Measurements from ENCODE around the gene SPP1. TPM values are rescaled to one million over a fixed set of nuclear protein-coding genes. Genes with fewer than 3 reads are reported as not detected.
"Not testable (repeated sequence)": the region's sequence is repeated elsewhere in the genome, so short reads cannot be mapped to it uniquely, and the experiment has no call there.

Gene SPP1
- total RNA-seq, 1 donor from 2014 or later = not detected

- DNase-seq (ENCODE audit: low read depth) = no peak
Observed at GRCh38 chr4:87986508-87986907, 11.0 kb downstream of the SPP1 start.

- no peak for DNase-seq (ENCODE audit: low read depth)
Observed at GRCh38 chr4:87989765-87990164, 14.3 kb downstream of the SPP1 start.

- no peak for DNase-seq (ENCODE audit: low read depth)
Observed at GRCh38 chr4:87995435-87995834, 19.9 kb downstream of the SPP1 start.

GRCh38 chr4:87999191-87999691 lies 23.7 kb downstream of the SPP1 start:
- DNase-seq (ENCODE audit: low read depth) = not testable (repeated sequence)

GRCh38 chr4:88001871-88002270 lies 26.4 kb downstream of the SPP1 start:
- DNase-seq (ENCODE audit: low read depth) = no peak

- peak; percentile 34 for DNase-seq (ENCODE audit: low read depth)
Observed at GRCh38 chr4:88002786-88003185, 27.3 kb downstream of the SPP1 start.

GRCh38 chr4:88003261-88003660 lies 27.7 kb downstream of the SPP1 start:
- no peak for DNase-seq (ENCODE audit: low read depth)

- DNase-seq (ENCODE audit: low read depth) = peak; percentile 8
Observed at GRCh38 chr4:88005076-88005475, 29.6 kb downstream of the SPP1 start.

- DNase-seq (ENCODE audit: low read depth) = no peak
Observed at GRCh38 chr4:88005946-88006345, 30.4 kb downstream of the SPP1 start.

- no peak for DNase-seq (ENCODE audit: low read depth)
Observed at GRCh38 chr4:88006956-88007303, 31.4 kb downstream of the SPP1 start.

GRCh38 chr4:88007304-88008121 lies 32.0 kb downstream of the SPP1 start, which contains the start of gene PKD2:
PKD2 (plus strand) TSS chr4:88007635; CDS start chr4:88007734, 99 bp downstream.
- DNase-seq (ENCODE audit: low read depth) = peak; percentile 88

- DNase-seq (ENCODE audit: low read depth) = peak; percentile 66
Observed at GRCh38 chr4:88008122-88008742, 32.7 kb downstream of the SPP1 start.

GRCh38 chr4:88008743-88009171 lies 33.2 kb downstream of the SPP1 start:
- peak; percentile 49 for DNase-seq (ENCODE audit: low read depth)

GRCh38 chr4:88009871-88010270 lies 34.4 kb downstream of the SPP1 start:
- no peak for DNase-seq (ENCODE audit: low read depth)

- DNase-seq (ENCODE audit: low read depth) = no peak
Observed at GRCh38 chr4:88010966-88011365, 35.5 kb downstream of the SPP1 start.

- no peak for DNase-seq (ENCODE audit: low read depth)
Observed at GRCh38 chr4:88012647-88013046, 37.1 kb downstream of the SPP1 start.

GRCh38 chr4:88014386-88014905 lies 38.9 kb downstream of the SPP1 start:
- no peak for DNase-seq (ENCODE audit: low read depth)

- DNase-seq (ENCODE audit: low read depth) = no peak
Observed at GRCh38 chr4:88015659-88016295, 40.3 kb downstream of the SPP1 start.

- DNase-seq (ENCODE audit: low read depth) = peak; percentile 92
Observed at GRCh38 chr4:88017516-88018297, 42.2 kb downstream of the SPP1 start.

- DNase-seq (ENCODE audit: low read depth) = peak; percentile 87
Observed at GRCh38 chr4:88018466-88018865, 43.0 kb downstream of the SPP1 start.

- DNase-seq (ENCODE audit: low read depth) = no peak
Observed at GRCh38 chr4:88021824-88022223, 46.3 kb downstream of the SPP1 start.
